GM21786 (cell line): ENCODE measurements around the gene MEAF6.

Experiments
- ATAC-seq: cut with Tn5 transposase; IDR thresholded peaks from one replicate; pipeline ENCODE4 v1.9.1; 2021; ENCODE audit not compliant: unreplicated experiment

MEAF6 gene

GRCh38 chr1:37474697-37475379 is 39.7 kb downstream of the MEAF6 start:
- no peak for ATAC-seq

GRCh38 chr1:37474046-37474696 is 40.4 kb downstream of the MEAF6 start, which contains the start of gene ZC3H12A:
Gene ZC3H12A (plus strand): TSS chr1:37474580. CDS start chr1:37475497, 917 bp downstream.
- ATAC-seq: peak; percentile 45

- no peak for ATAC-seq
Observed at GRCh38 chr1:37473431-37474045, 41.0 kb downstream of the MEAF6 start.

- ATAC-seq: no peak
Observed at GRCh38 chr1:37472994-37473393, 41.6 kb downstream of the MEAF6 start.

GRCh38 chr1:37472281-37472680 is 42.3 kb downstream of the MEAF6 start:
- no peak for ATAC-seq

GRCh38 chr1:37471345-37472231 is 43.0 kb downstream of the MEAF6 start:
- ATAC-seq: no peak

GRCh38 chr1:37469386-37469785 is 45.2 kb downstream of the MEAF6 start:
- no peak for ATAC-seq

- ATAC-seq: no peak
Observed at GRCh38 chr1:37468037-37468436, 46.5 kb downstream of the MEAF6 start.

GRCh38 chr1:37465593-37466517 is 48.7 kb downstream of the MEAF6 start:
- ATAC-seq: no peak

- no peak for ATAC-seq
Observed at GRCh38 chr1:37464443-37464842, 50.1 kb downstream of the MEAF6 start.

GRCh38 chr1:37461698-37462436 is 52.7 kb downstream of the MEAF6 start:
- ATAC-seq: no peak

GRCh38 chr1:37458551-37458950 is 56.0 kb downstream of the MEAF6 start:
- no peak for ATAC-seq

GRCh38 chr1:37456614-37457013 is 58.0 kb downstream of the MEAF6 start:
- no peak for ATAC-seq

- ATAC-seq: no peak
Observed at GRCh38 chr1:37455516-37455915, 59.0 kb downstream of the MEAF6 start.

- ATAC-seq: no peak
Observed at GRCh38 chr1:37453647-37454046, 60.9 kb downstream of the MEAF6 start.

GRCh38 chr1:37452416-37452815 is 62.1 kb downstream of the MEAF6 start:
- ATAC-seq: no peak

GRCh38 chr1:37449936-37450335 is 64.6 kb downstream of the MEAF6 start:
- ATAC-seq: no peak

- no peak for ATAC-seq
Observed at GRCh38 chr1:37448691-37449417, 65.7 kb downstream of the MEAF6 start.

GRCh38 chr1:37448185-37448584 is 66.4 kb downstream of the MEAF6 start:
- ATAC-seq: no peak
